Activated CD4-positive, alpha-beta T cell treated with anti-CD3 and anti-CD28 coated beads for 4 hours (primary cell): ENCODE data around the gene BANF2.

Experiments used
- DNase-seq, 2 donors: peaks; one replicate each; pipeline ENCODE4 v3.0.0-alpha.2; 2020

Gene BANF2

DNA sequence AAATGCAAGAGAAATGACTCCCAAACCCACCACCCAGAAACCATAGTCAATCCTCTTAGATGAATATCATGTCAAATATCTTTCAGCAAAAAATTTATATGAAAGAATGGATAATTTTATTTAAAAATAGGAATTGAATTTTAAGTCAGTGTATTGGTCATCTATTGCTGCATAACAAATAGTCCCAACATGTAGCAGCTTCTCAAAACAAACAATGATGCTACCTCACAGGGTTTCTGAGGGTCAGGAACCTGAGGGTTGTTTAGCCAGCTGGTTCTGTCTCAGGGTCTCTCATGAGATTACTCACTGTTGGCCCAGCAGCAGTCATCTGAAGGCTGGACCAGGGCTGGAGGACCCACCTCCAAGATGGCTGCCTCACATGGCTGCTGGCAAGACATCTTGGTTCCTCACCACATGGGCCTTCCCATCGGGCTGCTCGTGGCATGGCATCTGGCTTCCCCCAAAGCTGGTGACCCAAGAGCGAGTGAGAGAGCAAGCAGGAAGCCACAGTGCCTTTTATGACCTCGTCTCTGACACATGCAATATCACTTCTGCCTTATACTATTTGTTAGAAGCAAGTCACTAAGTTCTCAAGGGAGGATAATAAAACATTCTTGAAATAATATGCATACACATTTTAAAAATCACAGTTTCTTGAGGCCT, 36.3 kb downstream of the BANF2 start:
- no peak for DNase-seq

DNA sequence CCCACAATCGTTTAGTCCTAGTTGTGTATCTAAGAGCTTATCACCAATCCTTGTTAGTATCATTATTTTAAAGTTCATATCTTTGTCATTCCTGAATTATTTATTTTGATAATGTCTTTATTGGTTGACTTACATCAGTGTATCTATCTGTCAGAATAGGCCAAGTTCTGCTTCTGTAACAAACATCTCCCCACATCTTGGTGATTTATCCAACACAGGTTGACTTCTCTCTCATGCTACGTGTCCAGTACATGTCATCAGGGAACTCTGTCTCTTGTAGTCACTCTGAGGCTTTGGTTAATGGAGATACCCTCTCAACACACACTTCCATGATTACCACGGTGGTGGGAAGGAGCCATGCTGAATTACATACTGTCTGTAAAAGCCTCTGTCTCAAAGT, 38.4 kb downstream of the BANF2 start:
- no peak for DNase-seq

- DNase-seq: no peak
Observed at GRCh38 chr20:17741220-17741619, 41.5 kb downstream of the BANF2 start.

GRCh38 chr20:17742731-17743130, 43.0 kb downstream of the BANF2 start:
- no peak for DNase-seq

DNA sequence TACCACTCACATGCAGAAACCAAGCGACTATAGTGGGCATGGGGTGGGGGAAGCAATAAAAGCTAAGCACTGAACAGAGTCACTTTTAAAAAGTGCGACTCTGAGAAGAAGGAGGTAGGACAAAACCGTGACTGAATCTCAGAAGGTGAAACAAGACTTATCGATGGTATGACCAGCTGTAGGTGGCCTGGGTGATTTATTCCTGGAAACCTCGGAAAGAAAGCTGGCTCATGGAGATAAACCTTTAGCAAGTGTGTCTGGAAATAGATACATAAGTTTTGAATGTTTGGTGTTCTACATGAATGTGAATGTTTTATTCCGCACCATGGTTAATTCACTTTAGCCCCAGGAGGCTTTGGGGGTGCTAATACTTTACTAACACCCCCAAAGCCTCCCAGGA, 43.9 kb downstream of the BANF2 start:
- no peak for DNase-seq

GRCh38 chr20:17747431-17747846, 47.7 kb downstream of the BANF2 start:
- no peak for DNase-seq

- DNase-seq: no peak
Observed at GRCh38 chr20:17748279-17748678, 48.5 kb downstream of the BANF2 start.

- no peak for DNase-seq
Observed at GRCh38 chr20:17749626-17749977, 49.8 kb downstream of the BANF2 start.

GRCh38 chr20:17749978-17750721, 50.4 kb downstream of the BANF2 start:
- DNase-seq: no peak

DNA sequence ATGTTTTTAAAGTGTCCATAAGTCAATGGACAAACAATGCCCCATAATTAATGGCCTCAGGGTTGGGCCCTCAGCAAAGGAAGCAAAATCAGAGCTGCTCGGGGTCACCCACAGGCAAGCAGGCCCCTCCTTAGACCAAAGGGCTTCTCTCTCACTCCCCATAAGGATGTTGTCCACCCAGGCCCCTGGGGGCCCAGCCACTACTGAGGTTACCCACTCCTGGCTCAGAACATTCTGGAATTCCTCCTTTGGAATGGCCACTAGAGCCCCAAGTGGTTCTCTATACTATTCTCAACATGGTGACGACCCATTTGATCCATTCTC, 50.9 kb downstream of the BANF2 start:
- no peak for DNase-seq

GRCh38 chr20:17751640-17752039, 51.9 kb downstream of the BANF2 start:
- DNase-seq: no peak

GRCh38 chr20:17752459-17752858, 52.7 kb downstream of the BANF2 start:
- no peak for DNase-seq

DNA sequence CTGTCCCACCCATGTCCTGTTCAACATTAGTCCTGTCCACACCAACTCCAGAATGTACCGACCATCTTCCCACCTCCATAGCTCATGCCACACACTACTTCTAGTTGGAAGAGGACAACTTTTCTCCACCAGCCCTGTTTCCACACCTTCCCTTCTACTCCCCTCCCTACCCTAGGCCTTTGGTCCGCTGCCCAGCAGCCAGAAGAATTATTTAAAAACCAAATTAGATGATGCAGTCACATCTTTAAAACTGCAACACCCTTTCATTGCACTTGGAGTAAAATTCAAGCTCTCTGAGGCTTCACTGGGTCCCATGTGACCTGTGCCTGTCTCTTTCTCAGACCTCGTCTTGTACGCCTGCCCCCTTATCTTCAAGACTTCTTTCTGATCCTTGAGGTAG, 53.8 kb downstream of the BANF2 start:
- no peak for DNase-seq

DNA sequence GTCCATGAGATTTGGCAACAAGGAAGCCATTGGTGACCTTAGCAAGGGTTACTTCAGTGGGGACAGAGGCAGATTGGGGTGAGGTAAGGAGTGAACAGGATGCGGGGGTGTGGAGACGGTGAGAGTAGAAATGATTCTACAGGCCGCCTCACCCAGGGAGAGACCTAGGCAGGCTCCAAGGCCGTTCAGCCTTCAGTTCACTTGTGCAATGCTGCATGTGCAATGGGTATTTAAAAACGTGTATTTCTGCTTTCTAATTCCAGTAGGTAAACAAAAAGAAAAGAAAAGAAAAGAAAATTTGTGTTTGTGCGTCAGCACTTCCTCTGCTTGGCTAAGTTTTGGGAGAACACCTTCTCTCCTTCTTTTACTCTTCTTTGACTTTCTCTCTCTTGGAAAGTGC, 56.8 kb downstream of the BANF2 start:
- DNase-seq: no peak

GRCh38 chr20:17757496-17757895, 57.7 kb downstream of the BANF2 start:
- no peak for DNase-seq

DNA sequence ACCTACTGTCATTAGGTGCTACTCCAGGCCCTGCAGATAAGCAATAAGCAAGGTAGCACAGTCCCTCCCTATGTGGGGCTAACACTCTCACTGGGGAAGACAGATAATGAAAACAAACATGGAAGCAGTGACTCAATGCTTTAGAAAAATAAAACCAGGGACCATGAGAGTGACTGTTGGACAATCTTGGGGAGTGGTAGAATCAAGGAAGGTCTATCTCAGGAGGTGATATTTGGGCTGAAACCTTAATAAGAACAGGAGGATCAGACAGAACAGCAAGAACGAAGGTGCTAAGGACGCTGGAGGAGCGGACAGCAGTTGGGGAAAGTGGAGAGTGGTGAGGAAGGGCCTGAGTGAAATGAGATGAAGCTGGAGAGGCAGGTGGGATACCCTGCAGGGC, 58.2 kb downstream of the BANF2 start:
- DNase-seq: no peak

- no peak for DNase-seq
Observed at GRCh38 chr20:17758512-17758911, 58.7 kb downstream of the BANF2 start.

DNA sequence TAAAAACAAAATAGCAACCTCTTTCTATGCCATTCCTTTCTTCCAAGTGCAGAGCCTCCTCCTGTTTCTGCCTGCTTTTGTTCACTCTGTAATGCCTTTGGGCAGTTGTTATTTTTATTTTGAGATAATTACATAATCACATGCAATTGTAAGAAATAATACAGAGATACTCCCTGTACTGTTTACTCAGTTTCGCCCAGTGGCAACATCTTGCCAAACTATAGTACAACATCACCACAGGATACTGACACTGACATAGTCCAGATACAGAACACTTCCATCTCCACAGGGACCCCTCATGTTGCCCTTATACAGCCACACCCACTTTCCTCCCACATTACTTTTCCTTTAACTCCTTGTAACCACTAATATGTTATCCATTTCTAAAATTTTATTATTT, 59.7 kb downstream of the BANF2 start:
- DNase-seq: no peak

DNA sequence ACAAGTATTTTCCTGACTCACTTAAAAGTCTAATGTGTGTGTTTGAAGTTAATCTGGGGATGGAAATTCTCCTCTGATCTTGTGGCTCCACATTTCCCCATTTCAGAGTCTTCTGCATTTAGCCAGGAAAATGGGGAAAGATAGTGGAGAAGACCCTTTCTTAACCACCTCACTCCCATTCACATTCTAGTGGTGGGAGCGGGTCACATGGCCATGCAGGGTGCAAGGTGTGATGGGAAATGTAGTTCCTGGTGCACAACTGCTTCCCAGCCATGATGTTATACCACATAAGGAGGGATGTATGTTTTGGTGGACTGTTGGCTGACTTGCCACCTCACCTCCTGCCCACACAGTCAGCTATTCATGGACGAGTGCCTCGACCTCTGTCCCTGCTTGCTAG, 61.8 kb downstream of the BANF2 start:
- no peak for DNase-seq

- no peak for DNase-seq
Observed at GRCh38 chr20:17762243-17762872, 62.6 kb downstream of the BANF2 start.

DNA sequence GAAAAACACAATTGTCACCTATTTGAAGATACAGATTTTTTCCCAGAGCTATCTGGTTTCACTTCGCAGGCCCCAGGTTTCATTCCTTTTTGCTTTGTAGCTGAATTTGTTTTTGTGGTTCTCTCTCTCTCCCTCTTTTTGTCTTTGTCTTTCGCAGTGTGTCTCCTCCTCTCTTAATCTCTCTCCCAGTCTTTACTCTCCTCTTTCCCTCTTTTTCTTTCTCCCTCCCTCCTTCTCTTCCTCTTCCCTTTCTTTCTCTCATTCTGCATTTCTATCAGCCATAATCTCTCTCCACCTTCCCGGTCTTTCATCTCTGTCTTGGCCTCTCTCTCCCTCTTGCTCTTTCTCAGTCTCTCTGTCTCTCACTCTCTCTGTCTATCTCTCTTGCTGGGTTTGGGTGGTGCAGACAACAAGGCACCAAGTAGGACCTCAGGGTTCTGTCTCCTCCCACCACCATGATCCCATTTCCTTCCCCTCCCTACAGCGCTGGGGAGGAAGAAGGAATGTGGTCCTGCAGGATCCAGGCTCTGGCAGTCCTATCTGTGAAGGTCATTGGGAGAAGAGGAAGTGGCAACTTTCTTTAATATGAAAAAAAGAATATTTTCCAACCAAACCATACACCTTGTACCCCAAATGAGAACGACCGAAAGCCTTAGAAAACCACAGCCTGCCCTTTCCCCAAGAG, 63.2 kb downstream of the BANF2 start:
- DNase-seq: no peak

DNA sequence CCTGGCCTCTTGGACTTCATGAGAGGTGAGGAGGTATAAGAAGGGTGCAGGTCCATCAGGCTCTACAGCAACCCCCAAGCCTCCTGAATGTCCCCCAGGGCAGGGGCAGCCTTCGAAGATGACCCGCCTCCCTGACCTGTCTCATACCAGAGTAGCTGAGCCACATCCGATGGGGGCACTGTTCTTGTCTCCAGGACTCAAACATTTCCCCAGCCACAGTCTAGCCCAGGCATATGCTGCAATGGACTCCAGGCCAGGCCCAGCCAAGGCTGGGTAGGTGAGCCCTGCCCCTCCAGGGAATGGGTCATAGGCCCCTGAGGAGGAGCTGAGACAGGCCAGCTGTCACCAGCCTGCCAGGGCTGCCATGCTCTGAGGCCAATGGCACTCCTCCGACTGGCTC, 65.3 kb downstream of the BANF2 start:
- DNase-seq: no peak

GRCh38 chr20:17765584-17765983, 65.8 kb downstream of the BANF2 start:
- DNase-seq: no peak

- no peak for DNase-seq
Observed at GRCh38 chr20:17766226-17766625, 66.5 kb downstream of the BANF2 start.
